Kidney (tissue), 14 donors: ENCODE data around the gene IMMP1L. TPM values are rescaled to one million over a fixed set of nuclear protein-coding genes. Genes with fewer than 3 reads are reported as not detected.
A peak's percentile ranks its signal among the peaks of the same experiment; 100 is the strongest.

Experiments
- DNase-seq, 5 donors: peaks; one replicate each; pipeline ENCODE4 v3.0.0-alpha.2; 2013 to 2020
- FAIRE-seq: peaks from 2 replicates; lab custom pipeline; 2012; peaks lifted over from hg19 to GRCh38; lab: Jason Lieb, UNC
- H3K27ac ChIP-seq, 2 donors: one replicate each; pipeline ENCODE4 v1.7.0; 2013; ENCODE audit warnings: low read depth in 2 of 2, low read length in 2 of 2, inconsistent platforms in 1 of 2
- H3K27me3 ChIP-seq: one replicate; pipeline ENCODE4 v1.7.1; 2013; ENCODE audit warnings: low read length, inconsistent platforms; ENCODE audit not compliant: control insufficient read depth, insufficient read depth
- H3K36me3 ChIP-seq, 3 donors: one replicate each; pipeline versions ENCODE4 v1.7.0 to v1.7.1; 2013; ENCODE audit warnings: low read length in 3 of 3, control low read depth in 1 of 3, inconsistent platforms in 1 of 3; ENCODE audit not compliant: insufficient read depth in 3 of 3, control insufficient read depth in 2 of 3
- H3K4me1 ChIP-seq, 3 donors: one replicate each; pipeline versions ENCODE4 v1.7.0 to v1.7.1; 2013; ENCODE audit warnings: low read length in 3 of 3, inconsistent platforms in 1 of 3, low read depth in 1 of 3; ENCODE audit not compliant: control insufficient read depth in 2 of 3, insufficient read depth in 2 of 3
- H3K4me3 ChIP-seq, 3 donors: one replicate each; pipeline versions ENCODE4 v1.7.0 to v1.8.1; 2013; ENCODE audit warnings: low read length in 3 of 3, control low read depth in 1 of 3, inconsistent platforms in 1 of 3
- H3K9ac ChIP-seq, 3 donors: one replicate each; pipeline versions ENCODE4 v1.7.0 to v1.7.1; 2013; ENCODE audit warnings: low read length in 3 of 3, control low read depth in 1 of 3, inconsistent platforms in 1 of 3
- H3K9me3 ChIP-seq, 3 donors: one replicate each; pipeline versions ENCODE4 v1.7.0 to v1.7.1; 2013; ENCODE audit warnings: low read length in 3 of 3, control low read depth in 1 of 3, inconsistent platforms in 1 of 3; ENCODE audit not compliant: control insufficient read depth in 2 of 3, insufficient read depth in 1 of 3
- CTCF ChIP-seq: IDR thresholded peaks from 3 replicates; pipeline ENCODE4 v1.5.1; 2012; ENCODE audit warnings: mild to moderate bottlenecking, moderate library complexity, borderline replicate concordance; ENCODE audit not compliant: insufficient read depth; ENCODE audit errors: extremely low read depth
- intact Hi-C: fragments of 100-400 bp; cut with DNase I; formaldehyde crosslinking; loops from one replicate; pipeline ENCODE4 v1.11.1; 2022
- polyA plus RNA-seq: library from polyadenylated mRNA; stranded (reverse); fragments of 350-450 nt; fragmentation: Illumina TruSeq; extraction: RNeasy Lipid Tissue Mini Kit (QIAGEN cat#74804); gene quantifications from one replicate; pipeline ENCODE4 v1.2.3, GENCODE V29; 2014; ENCODE audit warnings: low read depth, low replicate concordance; ENCODE audit not compliant: insufficient read depth
- total RNA-seq: library from RNA; stranded (reverse); fragmentation: NEBNext Ultra II Directional; extraction: Animal tissue kit (Norgen Biotek cat#: 25700); gene quantifications from one replicate; pipeline ENCODE4 v1.2.1, GENCODE V29; 2021
- donor health status: control.
- donor health status: control.
- donor health status: control.
- donor health status: control.
- donor health status: control.
- donor health status: DM: yes; HTN: yes; CAD: no.
- donor health status: Normal renal cell carcinoma (clear cell type).

Gene IMMP1L
- total and polyA plus RNA-seq, 2 donors from 2014 or later, result 23.8 to 127 TPM

GRCh38 chr11:31445621-31446020 lies 63.8 kb downstream of the IMMP1L start:
- H3K9ac ChIP-seq, result no peak overlapping the region
- no peak for TF ChIP-seq CTCF
- no peak overlapping the region for H3K4me3 ChIP-seq
- no peaks in the 10 kb centered on the region for H3K4me1 ChIP-seq
- intact Hi-C loops, result no loop called here
- H3K27me3 ChIP-seq, result no peaks in the 10 kb centered on the region
- no peak overlapping the region for H3K27ac ChIP-seq
- no peaks in the 10 kb centered on the region for H3K36me3 ChIP-seq
- FAIRE-seq (no peak), DNase-seq (no peak)
- H3K9me3 ChIP-seq, result no peaks in the 10 kb centered on the region

- H3K4me3 ChIP-seq, result no peak overlapping the region
- DNase-seq, result no peak
- no peaks in the 10 kb centered on the region for H3K9me3 ChIP-seq
- FAIRE-seq, result no peak
- H3K9ac ChIP-seq, result no peak overlapping the region
- H3K36me3 ChIP-seq, result no peaks in the 10 kb centered on the region
- TF ChIP-seq CTCF, result no peak
- intact Hi-C loops, result no loop called here
- no peaks in the 10 kb centered on the region for H3K27me3 ChIP-seq
- H3K4me1 ChIP-seq, result no peaks in the 10 kb centered on the region
- H3K27ac ChIP-seq, result no peak overlapping the region
Measured at GRCh38 chr11:31443802-31444201, 65.6 kb downstream of the IMMP1L start.

- FAIRE-seq (no peak), DNase-seq (peak in 3 of 5 donors; percentile 9 to 25 (median 20))
- Histone ChIP-seq H3K4me3 (no peak overlapping the region), H3K27ac (no peak overlapping the region), H3K9me3 (no peaks in the 10 kb centered on the region), H3K4me1 (no peaks in the 10 kb centered on the region), H3K36me3 (no peaks in the 10 kb centered on the region), H3K9ac (no peak overlapping the region), H3K27me3 (no peaks in the 10 kb centered on the region)
- TF ChIP-seq CTCF, result no peak
- intact Hi-C loops, result no loop called here
Measured at GRCh38 chr11:31442086-31442485, 67.3 kb downstream of the IMMP1L start.

- no peak for TF ChIP-seq CTCF
- no peak overlapping the region for H3K4me3 ChIP-seq
- no peaks in the 10 kb centered on the region for H3K9me3 ChIP-seq
- no peaks in the 10 kb centered on the region for H3K27me3 ChIP-seq
- intact Hi-C loops, result no loop called here
- H3K4me1 ChIP-seq, result no peaks in the 10 kb centered on the region
- no peaks in the 10 kb centered on the region for H3K36me3 ChIP-seq
- DNase-seq (no peak), FAIRE-seq (no peak)
- H3K9ac ChIP-seq, result no peak overlapping the region
- H3K27ac ChIP-seq, result no peak overlapping the region
Measured at GRCh38 chr11:31441296-31441695, 68.1 kb downstream of the IMMP1L start.
